ENCODE measurements around the gene PDSS2. TPM values are rescaled to one million over a fixed set of nuclear protein-coding genes. Genes with fewer than 3 reads are reported as not detected.
"Not testable (repeated sequence)": the region's sequence is repeated elsewhere in the genome, so short reads cannot be mapped to it uniquely, and the experiment has no call there.

PDSS2 gene
- polyA plus RNA-seq, 1 of the 3 experiments (the other 2 are of a cell fraction) = 5.6 TPM

DNA sequence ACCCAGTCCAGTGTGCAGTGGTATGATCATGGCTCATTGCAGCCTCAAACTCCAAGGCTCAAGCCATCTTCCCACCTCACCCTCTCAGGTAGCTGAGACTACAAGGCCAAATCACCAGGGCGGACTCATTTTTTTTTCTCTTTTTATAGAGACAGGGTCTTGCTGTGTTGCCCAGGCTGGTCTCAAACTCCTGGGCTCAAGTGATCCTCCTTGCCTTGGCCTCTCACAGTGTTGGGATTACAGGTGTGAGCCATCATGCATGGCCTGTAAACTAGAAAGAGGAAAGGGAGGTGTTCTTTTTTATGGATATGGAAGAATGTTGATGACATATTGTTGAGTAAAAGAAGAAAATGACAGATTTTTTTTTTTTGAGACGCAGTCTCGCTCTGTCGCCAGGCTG lies 339.0 kb downstream of the PDSS2 start (continued):
- TF ChIP-seq, protein P1, sequence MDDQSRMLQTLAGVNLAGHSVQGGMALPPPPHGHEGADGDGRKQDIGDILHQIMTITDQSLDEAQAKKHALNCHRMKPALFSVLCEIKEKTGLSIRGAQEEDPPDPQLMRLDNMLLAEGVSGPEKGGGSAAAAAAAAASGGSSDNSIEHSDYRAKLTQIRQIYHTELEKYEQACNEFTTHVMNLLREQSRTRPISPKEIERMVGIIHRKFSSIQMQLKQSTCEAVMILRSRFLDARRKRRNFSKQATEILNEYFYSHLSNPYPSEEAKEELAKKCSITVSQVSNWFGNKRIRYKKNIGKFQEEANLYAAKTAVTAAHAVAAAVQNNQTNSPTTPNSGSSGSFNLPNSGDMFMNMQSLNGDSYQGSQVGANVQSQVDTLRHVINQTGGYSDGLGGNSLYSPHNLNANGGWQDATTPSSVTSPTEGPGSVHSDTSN (IDR thresholded peaks at IDR 0.05) = no peak
- TF ChIP-seq MXI1 (IDR thresholded peaks at IDR 0.05; ENCODE audit: low read depth, low read length) (no peak), POLR2AphosphoS5 (IDR thresholded peaks at IDR 0.05; ENCODE audit: low read depth, low read length) (no peak), FOXM1 (IDR thresholded peaks at IDR 0.05; ENCODE audit: low read depth) (no peak), TEAD4 (IDR thresholded peaks at IDR 0.05; ENCODE audit: borderline replicate concordance, insufficient read depth) (no peak), NFIC (IDR thresholded peaks at IDR 0.05; ENCODE audit: borderline replicate concordance) (no peak)
- TF ChIP-seq, protein P2, sequence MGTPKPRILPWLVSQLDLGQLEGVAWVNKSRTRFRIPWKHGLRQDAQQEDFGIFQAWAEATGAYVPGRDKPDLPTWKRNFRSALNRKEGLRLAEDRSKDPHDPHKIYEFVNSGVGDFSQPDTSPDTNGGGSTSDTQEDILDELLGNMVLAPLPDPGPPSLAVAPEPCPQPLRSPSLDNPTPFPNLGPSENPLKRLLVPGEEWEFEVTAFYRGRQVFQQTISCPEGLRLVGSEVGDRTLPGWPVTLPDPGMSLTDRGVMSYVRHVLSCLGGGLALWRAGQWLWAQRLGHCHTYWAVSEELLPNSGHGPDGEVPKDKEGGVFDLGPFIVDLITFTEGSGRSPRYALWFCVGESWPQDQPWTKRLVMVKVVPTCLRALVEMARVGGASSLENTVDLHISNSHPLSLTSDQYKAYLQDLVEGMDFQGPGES (IDR thresholded peaks at IDR 0.05; ENCODE audit: low read depth, low read length) = no peak

DNA sequence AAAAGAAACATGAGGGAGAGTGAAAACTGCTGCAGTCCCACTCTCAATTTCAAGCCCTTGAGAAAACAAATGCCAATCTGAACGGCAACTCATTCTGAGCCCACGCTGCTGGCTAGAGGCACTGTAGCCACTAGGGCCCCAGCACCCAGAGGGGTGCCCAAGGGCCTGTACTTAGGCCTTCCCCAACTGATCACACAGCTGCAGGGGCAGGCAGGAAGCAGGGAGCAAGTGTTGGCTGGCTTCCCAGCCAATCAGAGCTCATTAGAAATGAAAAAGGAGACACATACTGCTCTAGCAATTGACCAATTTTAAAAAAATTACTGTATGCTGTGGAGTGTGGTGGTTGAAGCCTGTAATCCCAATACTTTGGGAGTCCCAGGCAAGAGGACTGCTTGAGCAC lies 340.4 kb downstream of the PDSS2 start:
- no peaks in the 10 kb centered on the region for H4K20me1 ChIP-seq (ENCODE audit: insufficient read depth)
- peaks cover 8 to 9% of the 10 kb centered on the region in 2 experiments; a peak in 2 of 4 replicates for H3K4me1 ChIP-seq (ENCODE audit: control insufficient read depth in 1 of 2, insufficient read depth in 2 of 2, low read depth in 1 of 2, low read length in 1 of 2)
- H3K27ac ChIP-seq (ENCODE audit: low read depth in 2 of 2, low read length in 1 of 2) = no peak overlapping the region
- no peaks in the 10 kb centered on the region for H3K79me2 ChIP-seq (ENCODE audit: insufficient read depth)
- no peak overlapping the region for H2AFZ ChIP-seq (ENCODE audit: low read depth)
- H3K36me3 ChIP-seq (replicated peaks in 1 of 2; ENCODE audit: control insufficient read depth in 1 of 2, insufficient read depth in 2 of 2, low read length in 1 of 2) = no peaks in the 10 kb centered on the region
- WGBS (ENCODE audit: low lambda C conversion rate) = 94% methylated on average over 2 of the region's 2 CpGs
- TF ChIP-seq YY1 (IDR thresholded peaks at IDR 0.05; ENCODE audit: low read depth) = no peak
- no peak for TF ChIP-seq RFX5 (IDR thresholded peaks at IDR 0.05; ENCODE audit: low read length)
- TF ChIP-seq RCOR1 (IDR thresholded peaks at IDR 0.05; ENCODE audit: low read length) = no peak
- H3K9me3 ChIP-seq = no peaks in the 10 kb centered on the region
- ChIA-PET CTCF (interaction anchor here (1.6 kb wide), 1 partner anchor 12 kb away, joined by 5 read pairs; no protein-coding TSS in a partner anchor), POLR2A (no interaction called here)
- H3K4me3 ChIP-seq (ENCODE audit: low read depth in 2 of 2, low read length in 1 of 2) = no peak overlapping the region
- no peaks in the 10 kb centered on the region; the same call in 1 of the 2 replicates for H3K27me3 ChIP-seq (ENCODE audit: insufficient read depth)
- H3K4me2 ChIP-seq = no peak overlapping the region
- peaks cover 7% of the 10 kb centered on the region for H3F3A ChIP-seq (replicated peaks; ENCODE audit: insufficient read depth)
- H3K9ac ChIP-seq = no peak overlapping the region
- DNase-seq = no peak
- H3K9me2 ChIP-seq = no peaks in the 10 kb centered on the region

DNA sequence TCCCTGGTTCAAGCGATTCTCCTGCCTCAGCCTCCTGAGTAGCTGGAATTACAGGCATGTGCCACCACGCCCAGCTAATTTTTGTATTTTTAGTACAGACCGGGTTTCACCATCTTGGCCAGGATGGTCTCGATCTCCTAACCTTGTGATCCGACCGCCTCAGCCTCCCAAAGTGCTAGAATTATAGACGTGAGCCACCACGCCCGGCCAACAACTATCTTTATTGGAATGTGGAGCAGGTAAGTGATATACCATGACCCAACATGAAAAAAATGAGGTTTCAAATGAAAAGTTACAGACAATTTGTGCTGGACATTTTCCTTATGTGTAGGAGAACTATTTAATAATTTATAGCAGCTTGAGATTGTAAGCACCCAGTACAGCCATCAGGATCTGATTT lies 340.8 kb downstream of the PDSS2 start:
- H3K4me3 ChIP-seq (ENCODE audit: low read depth in 2 of 2, low read length in 1 of 2); H3K9me3 ChIP-seq; H3K27ac ChIP-seq (ENCODE audit: low read depth in 2 of 2, low read length in 1 of 2); H3K9me2 ChIP-seq; H3F3A ChIP-seq (replicated peaks; ENCODE audit: insufficient read depth); H2AFZ ChIP-seq (ENCODE audit: low read depth); H3K79me2 ChIP-seq (ENCODE audit: insufficient read depth); POLR2A ChIA-PET; H3K27me3 ChIP-seq (ENCODE audit: insufficient read depth); H3K36me3 ChIP-seq (replicated peaks in 1 of 2; ENCODE audit: control insufficient read depth in 1 of 2, insufficient read depth in 2 of 2, low read length in 1 of 2); H3K9ac ChIP-seq; H4K20me1 ChIP-seq (ENCODE audit: insufficient read depth); DNase-seq; H3K4me2 ChIP-seq: not testable (repeated sequence)
- CTCF ChIA-PET = interaction anchor here (1.6 kb wide), 1 partner anchor 13 kb away, joined by 5 read pairs; no protein-coding TSS in a partner anchor
- 91% methylated on average over 9 of the region's 9 CpGs for WGBS (ENCODE audit: low lambda C conversion rate)
- H3K4me1 ChIP-seq (ENCODE audit: control insufficient read depth in 1 of 2, insufficient read depth in 2 of 2, low read depth in 1 of 2, low read length in 1 of 2) = peaks cover 10 to 14% of the 10 kb centered on the region in 2 experiments; a peak in 2 of 4 replicates
